ENCODE data around the gene DACT1.

DACT1 gene

GRCh38 chr14:58636129-58636528, 1.6 kb upstream of the DACT1 start:
- DNase-seq (ENCODE audit: low spot score), result no peak

- peak; percentile 23 for DNase-seq (ENCODE audit: low spot score)
Measured at GRCh38 chr14:58637040-58637390, 747 bp upstream of the DACT1 start.

GRCh38 chr14:58638231-58639197, 752 bp downstream of the DACT1 start:
- peak; percentile 41 for DNase-seq (ENCODE audit: low spot score)

GRCh38 chr14:58639198-58639565, 1.4 kb downstream of the DACT1 start:
- DNase-seq (ENCODE audit: low spot score), result no peak

GRCh38 chr14:58639842-58640484, 2.2 kb downstream of the DACT1 start:
- peak; percentile 75 for DNase-seq (ENCODE audit: low spot score)

- no peak for DNase-seq (ENCODE audit: low spot score)
Measured at GRCh38 chr14:58640959-58641358, 3.2 kb downstream of the DACT1 start.

- DNase-seq (ENCODE audit: low spot score), result no peak
Measured at GRCh38 chr14:58641509-58641908, 3.7 kb downstream of the DACT1 start.

- DNase-seq (ENCODE audit: low spot score), result no peak
Measured at GRCh38 chr14:58643366-58643765, 5.6 kb downstream of the DACT1 start.

GRCh38 chr14:58645641-58646040, 7.9 kb downstream of the DACT1 start:
- no peak for DNase-seq (ENCODE audit: low spot score)

- no peak for DNase-seq (ENCODE audit: low spot score)
Measured at GRCh38 chr14:58646479-58646878, 8.7 kb downstream of the DACT1 start.

GRCh38 chr14:58647777-58648176, 10.0 kb downstream of the DACT1 start:
- no peak for DNase-seq (ENCODE audit: low spot score)

GRCh38 chr14:58650857-58651256, 13.1 kb downstream of the DACT1 start:
- DNase-seq (ENCODE audit: low spot score), result no peak

GRCh38 chr14:58656671-58657411, 19.1 kb downstream of the DACT1 start:
- DNase-seq (ENCODE audit: low spot score), result no peak

- no peak for DNase-seq (ENCODE audit: low spot score)
Measured at GRCh38 chr14:58659061-58659460, 21.3 kb downstream of the DACT1 start.

GRCh38 chr14:58659846-58660245, 22.1 kb downstream of the DACT1 start:
- no peak for DNase-seq (ENCODE audit: low spot score)

GRCh38 chr14:58660407-58660806, 22.6 kb downstream of the DACT1 start:
- no peak for DNase-seq (ENCODE audit: low spot score)

- DNase-seq (ENCODE audit: low spot score), result no peak
Measured at GRCh38 chr14:58662018-58662417, 24.3 kb downstream of the DACT1 start.

GRCh38 chr14:58662759-58663158, 25.0 kb downstream of the DACT1 start:
- no peak for DNase-seq (ENCODE audit: low spot score)

GRCh38 chr14:58663494-58664111, 25.8 kb downstream of the DACT1 start:
- DNase-seq (ENCODE audit: low spot score), result peak; percentile 96

- DNase-seq (ENCODE audit: low spot score), result no peak
Measured at GRCh38 chr14:58665773-58666500, 28.2 kb downstream of the DACT1 start.

GRCh38 chr14:58666737-58667136, 29.0 kb downstream of the DACT1 start:
- DNase-seq (ENCODE audit: low spot score), result no peak

- no peak for DNase-seq (ENCODE audit: low spot score)
Measured at GRCh38 chr14:58667900-58668299, 30.1 kb downstream of the DACT1 start.
